K562 (cell line): ENCODE data around the gene RNF19B. TPM values are rescaled to one million over a fixed set of nuclear protein-coding genes. Genes with fewer than 3 reads are reported as not detected.
A peak's percentile ranks its signal among the peaks of the same experiment; 100 is the strongest.

Source experiments
- CHCHD3 ChIP-seq: fragments of 250-450 bp; sonication (Bioruptor Pico); IDR thresholded peaks from 2 replicates; pipeline ENCODE4 v2.1.2; 2022; ENCODE audit warnings: mild to moderate bottlenecking
- CSDE1 ChIP-seq, 2 experiments: fragments of 450-650 bp; IDR thresholded peaks; 2 replicates each; pipeline ENCODE4 v1.6.1; 2016; ENCODE audit warnings: mild to moderate bottlenecking in 1 of 2
- CTBP1 ChIP-seq: fragments of 450-650 bp; IDR thresholded peaks from 2 replicates; pipeline ENCODE4 v1.6.1; 2016; ENCODE audit warnings: borderline replicate concordance
- CXXC5 ChIP-seq: fragments of 250-450 bp; sonication (Bioruptor Pico); IDR thresholded peaks from 2 replicates; pipeline ENCODE4 v1.8.0; 2022; ENCODE audit warnings: inconsistent platforms, mild to moderate bottlenecking, moderate library complexity
- EGR1 ChIP-seq: fragments of 450-650 bp; conservative IDR thresholded peaks from 2 replicates; pipeline ENCODE4 v1.6.1; 2017; ENCODE audit warnings: mild to moderate bottlenecking
- FOXK1 ChIP-seq: sonication (generic); formaldehyde crosslinking; IDR thresholded peaks from 2 replicates; pipeline ENCODE4 v1.8.0; 2022; ENCODE audit warnings: missing genetic modification reagents, mild to moderate bottlenecking, borderline replicate concordance
- MYC ChIP-seq, 2 experiments: fragments of 250-450 bp in 1 of 2; sonication (Bioruptor Pico) in 1 of 2; IDR thresholded peaks; 2 replicates each; pipeline versions ENCODE4 v1.5.1 to v1.6.1; 2012 to 2021; ENCODE audit warnings: low read depth in 2 of 2, borderline replicate concordance in 1 of 2, improper control_type of control experiment in 1 of 2, low read length in 1 of 2, mild to moderate bottlenecking in 1 of 2, moderate library complexity in 1 of 2
- NRF1 ChIP-seq, 2 experiments: fragments of 450-650 bp; IDR thresholded peaks in 1 of 2; conservative IDR thresholded peaks in 1 of 2; 2 replicates each; pipeline ENCODE4 v1.6.1; 2014; ENCODE audit warnings: mild to moderate bottlenecking in 2 of 2
- SMC3 ChIP-seq: conservative IDR thresholded peaks from 2 replicates; pipeline ENCODE4 v1.6.1; 2011; ENCODE audit warnings: low read depth, low read length, improper control_type of control experiment; ENCODE audit not compliant: insufficient read depth
- SRSF3 ChIP-seq: fragments of 200-400 bp; formaldehyde crosslinking; IDR thresholded peaks from 2 replicates; pipeline ENCODE4 v1.6.1; 2016; ENCODE audit warnings: mild to moderate bottlenecking, low read length, moderate library complexity; ENCODE audit not compliant: insufficient read depth
- ZBTB7A ChIP-seq: IDR thresholded peaks from 2 replicates; pipeline ENCODE4 v1.6.1; 2011; ENCODE audit warnings: low read depth, mild to moderate bottlenecking, low read length, moderate library complexity, borderline replicate concordance; ENCODE audit not compliant: control insufficient read depth
- ZFX ChIP-seq: sonication (generic); formaldehyde crosslinking; IDR thresholded peaks from 2 replicates; pipeline ENCODE4 v1.8.0; 2022; ENCODE audit warnings: mild to moderate bottlenecking, missing genetic modification reagents, moderate library complexity
- polyA plus RNA-seq, 8 experiments: library from polyadenylated mRNA; depleted of rRNA in 4 of 8; stranded (reverse) in 5 of 8; unstranded in 3 of 8; fragments of >200 nt; fragmentation: Nextera tagmentation in 2 of 8; fragmentation: Illumina TruSeq in 1 of 8; extraction: Ambion mirVana in 2 of 8; extraction: Trizol in 1 of 8; gene quantifications; 2 replicates each; pipeline versions ENCODE4 v1.2.1 to v1.2.3, GENCODE V29; 2011 to 2014; ENCODE audit warnings: inconsistent platforms in 1 of 8, missing spikeins in 1 of 8
- total RNA-seq, 7 experiments: library from RNA; depleted of rRNA in 6 of 7; stranded (reverse); fragments of >200 nt in 6 of 7; fragmentation: Illumina TruSeq in 2 of 7; extraction: Trizol in 2 of 7; gene quantifications; 2 replicates each; pipeline versions ENCODE4 v1.2.1 to v1.2.3, GENCODE V29; 2011 to 2021; ENCODE audit warnings: low replicate concordance in 1 of 7
- TF ChIP-seq, protein P1 (sequence below): fragments of 200-800 bp; sonication (Bioruptor generic); IDR thresholded peaks from 2 replicates; pipeline ENCODE4 v1.6.1; 2017; ENCODE audit warnings: missing genetic modification characterization, missing compliant biosample characterization
- TF ChIP-seq, protein P2 (sequence below): fragments of 450-650 bp; formaldehyde crosslinking; IDR thresholded peaks from 2 replicates; pipeline ENCODE4 v1.4.0; 2020; ENCODE audit warnings: mild to moderate bottlenecking, moderate library complexity
- TF ChIP-seq, protein P3 (sequence below): sonication (generic); formaldehyde crosslinking; IDR thresholded peaks from 2 replicates; pipeline ENCODE4 v1.8.0; 2022; ENCODE audit warnings: mild to moderate bottlenecking, missing genetic modification reagents
- TF ChIP-seq, protein P4 (sequence below): fragments of 450-650 bp; formaldehyde crosslinking; IDR thresholded peaks from 2 replicates; pipeline ENCODE4 v1.4.0; 2022; ENCODE audit warnings: mild to moderate bottlenecking, moderate library complexity
- TF ChIP-seq, protein P5 (sequence below), 2 experiments: IDR thresholded peaks; 2 replicates each; pipeline ENCODE4 v1.6.1; 2012; ENCODE audit warnings: improper control_type of control experiment in 2 of 2, low read depth in 2 of 2, low read length in 2 of 2, borderline replicate concordance in 1 of 2

Gene RNF19B
- total and polyA plus RNA-seq, 9 of the 15 experiments (the other 6 are each of a cell fraction or from before 2014, with no cell fraction given): 2.6 to 14.9 (median 10.1) TPM

DNA sequence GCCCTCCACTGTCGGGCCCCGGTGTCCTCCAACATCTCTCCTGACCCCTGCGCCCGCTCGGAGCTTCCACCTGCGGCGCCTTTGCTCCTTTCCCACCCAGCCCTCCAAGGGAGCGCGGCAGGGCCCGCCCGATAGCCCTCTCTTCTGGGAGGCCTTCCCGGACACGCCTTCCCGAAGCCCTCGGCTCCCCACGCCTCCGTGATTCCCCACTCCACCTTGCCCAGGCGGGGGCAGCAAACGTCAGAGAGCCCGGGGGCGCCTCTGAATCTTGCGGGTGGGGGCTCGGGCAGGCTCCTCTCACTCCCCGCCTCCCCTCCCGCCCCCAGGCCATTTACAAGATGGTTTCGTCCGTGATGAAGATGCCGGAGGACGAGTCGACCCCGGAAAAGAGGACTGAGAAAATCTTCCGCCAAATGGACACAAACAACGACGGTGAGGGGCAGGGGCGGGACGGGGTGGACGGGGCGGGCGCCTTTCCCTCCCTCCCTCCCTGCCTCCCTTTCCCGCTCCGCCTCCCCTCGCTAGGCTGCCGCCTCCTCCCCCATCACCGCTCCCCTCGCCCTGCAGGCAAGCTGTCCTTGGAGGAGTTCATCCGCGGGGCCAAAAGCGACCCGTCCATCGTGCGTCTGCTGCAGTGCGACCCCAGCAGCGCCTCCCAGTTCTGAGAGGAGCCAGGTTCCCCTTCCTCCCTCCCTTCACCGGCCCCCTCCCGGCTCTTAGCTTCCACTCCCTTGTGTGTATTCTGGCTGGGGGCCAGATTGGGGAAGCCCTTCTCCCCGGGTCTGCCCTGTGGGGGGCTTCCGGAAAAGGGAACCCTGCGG is 71.2 kb downstream of the RNF19B start (continued):
- TF ChIP-seq CHCHD3 (CRISPR knock-in tag) (no peak), MYC (IDR thresholded peaks at IDR 0.05; ENCODE audit: low read depth, low read length) (peak; percentile 47; the same call in 1 of the 2 replicates), MYC (CRISPR knock-in tag; IDR thresholded peaks at IDR 0.05; ENCODE audit: borderline replicate concordance, low read depth) (no peak), EGR1 (peak; percentile 65), CSDE1 (IDR thresholded peaks at IDR 0.05) (no peak), SRSF3 (no peak), ZFX (CRISPR knock-in tag) (0 out of 2 replicates have a peak, but pooled peaks have one; percentile 15), SMC3 (no peak), FOXK1 (CRISPR knock-in tag) (no peak), ZBTB7A (0 out of 2 replicates have a peak, but pooled peaks have one; percentile 32), NRF1 (conservative IDR thresholded peaks at IDR 0.05 in 1 of 2, IDR thresholded peaks at IDR 0.05 in 1 of 2) (peak; percentile 45 to 47; a peak in 3 of 4 replicates), CXXC5 (peak; percentile 19; the same call in 1 of the 2 replicates), CTBP1 (peak; percentile 60; the same call in 1 of the 2 replicates)
- TF ChIP-seq, protein P1, sequence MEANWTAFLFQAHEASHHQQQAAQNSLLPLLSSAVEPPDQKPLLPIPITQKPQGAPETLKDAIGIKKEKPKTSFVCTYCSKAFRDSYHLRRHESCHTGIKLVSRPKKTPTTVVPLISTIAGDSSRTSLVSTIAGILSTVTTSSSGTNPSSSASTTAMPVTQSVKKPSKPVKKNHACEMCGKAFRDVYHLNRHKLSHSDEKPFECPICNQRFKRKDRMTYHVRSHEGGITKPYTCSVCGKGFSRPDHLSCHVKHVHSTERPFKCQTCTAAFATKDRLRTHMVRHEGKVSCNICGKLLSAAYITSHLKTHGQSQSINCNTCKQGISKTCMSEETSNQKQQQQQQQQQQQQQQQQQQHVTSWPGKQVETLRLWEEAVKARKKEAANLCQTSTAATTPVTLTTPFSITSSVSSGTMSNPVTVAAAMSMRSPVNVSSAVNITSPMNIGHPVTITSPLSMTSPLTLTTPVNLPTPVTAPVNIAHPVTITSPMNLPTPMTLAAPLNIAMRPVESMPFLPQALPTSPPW (CRISPR knock-in tag): peak; percentile 88
- TF ChIP-seq, protein P2, sequence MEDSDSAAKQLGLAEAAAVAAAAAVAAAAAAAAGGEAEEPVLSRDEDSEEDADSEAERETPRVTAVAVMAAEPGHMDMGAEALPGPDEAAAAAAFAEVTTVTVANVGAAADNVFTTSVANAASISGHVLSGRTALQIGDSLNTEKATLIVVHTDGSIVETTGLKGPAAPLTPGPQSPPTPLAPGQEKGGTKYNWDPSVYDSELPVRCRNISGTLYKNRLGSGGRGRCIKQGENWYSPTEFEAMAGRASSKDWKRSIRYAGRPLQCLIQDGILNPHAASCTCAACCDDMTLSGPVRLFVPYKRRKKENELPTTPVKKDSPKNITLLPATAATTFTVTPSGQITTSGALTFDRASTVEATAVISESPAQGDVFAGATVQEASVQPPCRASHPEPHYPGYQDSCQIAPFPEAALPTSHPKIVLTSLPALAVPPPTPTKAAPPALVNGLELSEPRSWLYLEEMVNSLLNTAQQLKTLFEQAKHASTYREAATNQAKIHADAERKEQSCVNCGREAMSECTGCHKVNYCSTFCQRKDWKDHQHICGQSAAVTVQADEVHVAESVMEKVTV: peak; percentile 54; the same call in 1 of the 2 replicates
- TF ChIP-seq, protein P3, sequence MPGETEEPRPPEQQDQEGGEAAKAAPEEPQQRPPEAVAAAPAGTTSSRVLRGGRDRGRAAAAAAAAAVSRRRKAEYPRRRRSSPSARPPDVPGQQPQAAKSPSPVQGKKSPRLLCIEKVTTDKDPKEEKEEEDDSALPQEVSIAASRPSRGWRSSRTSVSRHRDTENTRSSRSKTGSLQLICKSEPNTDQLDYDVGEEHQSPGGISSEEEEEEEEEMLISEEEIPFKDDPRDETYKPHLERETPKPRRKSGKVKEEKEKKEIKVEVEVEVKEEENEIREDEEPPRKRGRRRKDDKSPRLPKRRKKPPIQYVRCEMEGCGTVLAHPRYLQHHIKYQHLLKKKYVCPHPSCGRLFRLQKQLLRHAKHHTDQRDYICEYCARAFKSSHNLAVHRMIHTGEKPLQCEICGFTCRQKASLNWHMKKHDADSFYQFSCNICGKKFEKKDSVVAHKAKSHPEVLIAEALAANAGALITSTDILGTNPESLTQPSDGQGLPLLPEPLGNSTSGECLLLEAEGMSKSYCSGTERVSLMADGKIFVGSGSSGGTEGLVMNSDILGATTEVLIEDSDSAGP (CRISPR knock-in tag): no peak
- TF ChIP-seq, protein P4, sequence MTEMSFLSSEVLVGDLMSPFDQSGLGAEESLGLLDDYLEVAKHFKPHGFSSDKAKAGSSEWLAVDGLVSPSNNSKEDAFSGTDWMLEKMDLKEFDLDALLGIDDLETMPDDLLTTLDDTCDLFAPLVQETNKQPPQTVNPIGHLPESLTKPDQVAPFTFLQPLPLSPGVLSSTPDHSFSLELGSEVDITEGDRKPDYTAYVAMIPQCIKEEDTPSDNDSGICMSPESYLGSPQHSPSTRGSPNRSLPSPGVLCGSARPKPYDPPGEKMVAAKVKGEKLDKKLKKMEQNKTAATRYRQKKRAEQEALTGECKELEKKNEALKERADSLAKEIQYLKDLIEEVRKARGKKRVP (CRISPR knock-in tag): 0 out of 2 replicates have a peak, but pooled peaks have one; percentile 15
- TF ChIP-seq, protein P5, sequence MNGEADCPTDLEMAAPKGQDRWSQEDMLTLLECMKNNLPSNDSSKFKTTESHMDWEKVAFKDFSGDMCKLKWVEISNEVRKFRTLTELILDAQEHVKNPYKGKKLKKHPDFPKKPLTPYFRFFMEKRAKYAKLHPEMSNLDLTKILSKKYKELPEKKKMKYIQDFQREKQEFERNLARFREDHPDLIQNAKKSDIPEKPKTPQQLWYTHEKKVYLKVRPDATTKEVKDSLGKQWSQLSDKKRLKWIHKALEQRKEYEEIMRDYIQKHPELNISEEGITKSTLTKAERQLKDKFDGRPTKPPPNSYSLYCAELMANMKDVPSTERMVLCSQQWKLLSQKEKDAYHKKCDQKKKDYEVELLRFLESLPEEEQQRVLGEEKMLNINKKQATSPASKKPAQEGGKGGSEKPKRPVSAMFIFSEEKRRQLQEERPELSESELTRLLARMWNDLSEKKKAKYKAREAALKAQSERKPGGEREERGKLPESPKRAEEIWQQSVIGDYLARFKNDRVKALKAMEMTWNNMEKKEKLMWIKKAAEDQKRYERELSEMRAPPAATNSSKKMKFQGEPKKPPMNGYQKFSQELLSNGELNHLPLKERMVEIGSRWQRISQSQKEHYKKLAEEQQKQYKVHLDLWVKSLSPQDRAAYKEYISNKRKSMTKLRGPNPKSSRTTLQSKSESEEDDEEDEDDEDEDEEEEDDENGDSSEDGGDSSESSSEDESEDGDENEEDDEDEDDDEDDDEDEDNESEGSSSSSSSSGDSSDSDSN (IDR thresholded peaks at IDR 0.05; ENCODE audit: borderline replicate concordance in 1 of 2, low read depth in 2 of 2, low read length in 2 of 2): peak; percentile 34 to 83; a peak in 2 of 4 replicates
